Measurements from ENCODE around the gene TARBP1. TPM values are rescaled to one million over a fixed set of nuclear protein-coding genes. Genes with fewer than 3 reads are reported as not detected.

The TARBP1 gene
- total RNA-seq, 1 donor from 2014 or later: 30.4 TPM

GRCh38 chr1:234375672-234376071 lies 103.3 kb downstream of the TARBP1 start:
- Mint-ChIP-seq H3K4me3 (no peak overlapping the region), H3K27ac (no peak overlapping the region), H3K9me3 (no peaks in the 10 kb centered on the region), H3K27me3 (no peaks in the 10 kb centered on the region), H3K36me3 (ENCODE audit: low read depth) (peaks cover 57% of the 10 kb centered on the region), H3K4me1 (peaks cover 34% of the 10 kb centered on the region)
- ChIA-PET POLR2A (no interaction called here), CTCF (no interaction called here)
- TF ChIP-seq CTCF (IDR thresholded peaks at IDR 0.05): no peak
- intact Hi-C loops (cut with micrococcal nuclease): loop anchor here (10.0 kb wide), 1 partner anchor 229 kb away; no protein-coding TSS in a partner anchor
- ATAC-seq (ENCODE audit: low read depth) (no peak), DNase-seq (no peak)

DNA sequence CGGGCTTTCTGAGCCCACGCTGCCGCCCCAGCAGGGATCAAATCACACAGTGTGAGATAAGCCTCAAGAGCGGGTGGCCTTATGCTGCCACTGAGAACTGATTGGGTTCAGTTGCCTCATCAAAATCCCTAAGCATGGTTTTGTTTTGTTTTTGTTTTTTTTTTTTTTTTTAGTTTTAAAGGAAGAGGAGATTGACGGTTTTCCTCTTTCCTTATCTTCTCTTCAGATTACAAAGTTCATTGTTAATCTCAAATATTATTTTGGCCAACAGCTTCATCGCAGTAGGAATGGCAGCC lies 105.1 kb downstream of the TARBP1 start:
- peaks cover 30% of the 10 kb centered on the region for H3K4me1 Mint-ChIP-seq
- H3K9me3 Mint-ChIP-seq: no peaks in the 10 kb centered on the region
- no peaks in the 10 kb centered on the region for H3K27me3 Mint-ChIP-seq
- peak; percentile 24 for ATAC-seq (ENCODE audit: low read depth)
- TF ChIP-seq CTCF (IDR thresholded peaks at IDR 0.05): no peak
- intact Hi-C loops (cut with micrococcal nuclease): loop anchor here (1.0 to 10.0 kb wide), 12 partner anchors 18 to 1908 kb away; partner anchors contain the start of genes ARID4B, B3GALNT2, ERO1B and GGPS1
- ChIA-PET POLR2A (interaction anchor here (0.5 to 2.7 kb wide), 20 partner anchors 10 to 1079 kb away, joined by 3 to 22 read pairs (median 6); partner anchors contain the start of genes ARID4B, RBM34, TARBP1 and TOMM20), CTCF (interaction anchor here (0.9 to 1.9 kb wide), 2 partner anchors 47 to 64 kb away, joined by 4 to 7 read pairs; no protein-coding TSS in a partner anchor)
- peak overlapping the region; percentile 99 for H3K27ac Mint-ChIP-seq
- peak overlapping the region; percentile 99 for H3K4me3 Mint-ChIP-seq
- no peak for DNase-seq
- H3K36me3 Mint-ChIP-seq (ENCODE audit: low read depth): peaks cover 40% of the 10 kb centered on the region

- Mint-ChIP-seq H3K4me3 (peak within 1 kb of the TSS; percentile 99), H3K36me3 (ENCODE audit: low read depth) (peaks cover 35% of the 10 kb centered on the region), H3K27me3 (no peaks in the 10 kb centered on the region), H3K9me3 (no peaks in the 10 kb centered on the region), H3K27ac (peak within 1 kb of the TSS; percentile 99), H3K4me1 (peaks cover 30% of the 10 kb centered on the region)
- no peak for TF ChIP-seq CTCF (IDR thresholded peaks at IDR 0.05)
- ATAC-seq (ENCODE audit: low read depth): peak; percentile 86
- intact Hi-C loops (cut with micrococcal nuclease): loop anchor here (1.0 to 10.0 kb wide), 12 partner anchors 17 to 1909 kb away; partner anchors contain the start of genes ARID4B, B3GALNT2, ERO1B and GGPS1
- CTCF ChIA-PET: interaction anchor here (0.9 to 1.9 kb wide), 2 partner anchors 47 to 63 kb away, joined by 4 to 7 read pairs; no protein-coding TSS in a partner anchor
- POLR2A ChIA-PET: interaction anchor here (0.5 to 2.7 kb wide), 17 partner anchors 10 to 1078 kb away, joined by 3 to 22 read pairs (median 5); partner anchors contain the start of genes ARID4B, RBM34, TARBP1 and TOMM20
- DNase-seq: peak; percentile 88
These were observed 105.7 kb downstream of the TARBP1 start, which contains the start of gene COA6 for GRCh38 chr1:234373064-234373958. Gene COA6, plus strand, starts transcription at chr1:234373456. Its CDS starts 11 bp downstream, at chr1:234373467.

DNA sequence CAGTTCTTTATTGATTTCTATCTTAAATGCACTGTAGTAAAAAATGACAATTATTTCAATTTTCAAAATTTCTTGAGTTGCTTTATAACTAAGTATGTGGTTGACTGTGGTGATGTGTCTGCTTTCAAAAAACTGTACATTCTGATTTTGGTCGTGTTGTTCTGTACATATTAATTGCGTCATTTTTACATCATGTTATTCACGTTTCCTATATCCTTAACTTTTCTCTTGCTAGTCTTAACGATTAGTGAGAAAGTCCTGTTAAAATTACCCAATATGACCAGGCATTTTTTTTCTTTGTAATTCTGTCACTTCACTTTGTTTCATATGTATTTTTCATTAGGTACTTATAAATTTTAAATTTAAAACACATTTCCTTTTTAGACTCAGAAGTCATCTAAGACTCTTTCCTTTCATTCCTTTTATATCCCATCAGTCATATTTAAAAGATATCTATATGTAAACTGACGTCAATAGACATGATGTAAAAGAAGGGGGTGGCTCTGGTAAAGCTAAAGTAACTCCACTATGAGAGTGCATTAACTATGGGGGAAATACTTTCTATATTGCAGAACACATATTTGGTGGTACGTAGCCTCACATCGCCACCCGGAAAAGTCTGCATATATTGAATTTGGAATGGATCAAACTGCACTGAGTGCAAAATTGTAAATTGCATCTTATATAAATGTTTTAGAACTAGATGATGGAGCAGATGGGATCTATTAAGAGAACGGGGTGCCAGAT lies 106.8 kb downstream of the TARBP1 start:
- no peaks in the 10 kb centered on the region for H3K27me3 Mint-ChIP-seq
- DNase-seq (no peak), ATAC-seq (ENCODE audit: low read depth) (no peak)
- ChIA-PET CTCF (interaction anchor here (1.5 kb wide), 1 partner anchor 46 kb away, joined by 5 read pairs; no protein-coding TSS in a partner anchor), POLR2A (interaction anchor here (0.9 to 1.9 kb wide), 5 partner anchors 15 to 49 kb away, joined by 3 to 22 read pairs (median 19); no protein-coding TSS in a partner anchor)
- H3K4me3 Mint-ChIP-seq: peak overlapping the region; percentile 99
- no peaks in the 10 kb centered on the region for H3K9me3 Mint-ChIP-seq
- no peak for TF ChIP-seq CTCF (IDR thresholded peaks at IDR 0.05)
- H3K4me1 Mint-ChIP-seq: peaks cover 30% of the 10 kb centered on the region
- intact Hi-C loops (cut with micrococcal nuclease): loop anchor here (5.0 to 10.0 kb wide), 4 partner anchors 233 to 1910 kb away; partner anchors contain the start of genes ERO1B, NID1 and RBM34
- H3K27ac Mint-ChIP-seq: peak overlapping the region; percentile 99
- peaks cover 24% of the 10 kb centered on the region for H3K36me3 Mint-ChIP-seq (ENCODE audit: low read depth)

All from activated B cell treated with CpG ODN at 0.5 μM for 24 hours (primary cell).